HG03064 (cell line): ENCODE data around the gene ATP9B.

Source experiments
- ATAC-seq: cut with Tn5 transposase; IDR thresholded peaks from one replicate; pipeline ENCODE4 v1.9.1; 2021; ENCODE audit warnings: low read depth; ENCODE audit not compliant: unreplicated experiment

The ATP9B gene

DNA sequence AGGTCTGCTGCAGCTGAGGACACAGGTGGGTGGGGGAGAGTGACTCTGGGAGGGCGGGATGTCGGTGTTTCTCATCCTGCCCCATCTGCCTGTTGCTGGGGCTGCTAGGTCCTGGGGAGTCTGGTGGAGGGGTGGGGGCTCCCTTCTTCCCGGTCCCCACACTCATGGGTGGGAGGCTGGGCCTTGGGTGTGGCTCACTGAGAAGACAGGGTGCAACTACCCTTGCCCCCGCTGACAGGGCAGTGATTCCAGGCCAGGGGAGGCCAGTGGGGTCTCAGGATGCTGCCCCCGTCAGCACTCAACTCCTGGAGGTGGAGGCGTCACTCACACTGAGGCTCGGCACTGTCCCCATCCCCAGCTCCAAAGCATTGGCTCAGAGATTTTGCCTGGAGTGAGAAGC, 318.8 kb downstream of the ATP9B start:
- no peak for ATAC-seq

DNA sequence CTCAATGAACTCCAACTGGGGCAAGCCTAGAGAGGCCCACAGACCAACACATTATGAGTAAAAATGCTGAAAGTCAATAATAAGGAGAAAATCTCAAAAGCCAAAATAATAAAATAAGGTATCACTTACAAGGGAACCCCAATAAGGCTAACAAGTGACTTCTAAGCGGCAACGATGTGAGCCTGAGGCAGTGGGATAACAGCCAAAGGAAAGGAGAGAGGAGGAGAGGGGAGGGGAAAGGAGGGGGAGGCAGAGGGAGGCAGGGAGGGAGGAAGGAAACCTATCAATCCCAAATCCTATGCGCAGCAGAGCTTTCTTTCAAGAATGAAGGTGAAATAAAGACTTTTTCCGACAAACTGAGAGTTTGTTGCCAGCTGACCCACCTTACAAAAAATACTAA, 320.5 kb downstream of the ATP9B start:
- ATAC-seq: no peak

GRCh38 chr18:79392226-79392625, 323.0 kb downstream of the ATP9B start:
- no peak for ATAC-seq

GRCh38 chr18:79393181-79393634, 324.0 kb downstream of the ATP9B start:
- no peak for ATAC-seq

DNA sequence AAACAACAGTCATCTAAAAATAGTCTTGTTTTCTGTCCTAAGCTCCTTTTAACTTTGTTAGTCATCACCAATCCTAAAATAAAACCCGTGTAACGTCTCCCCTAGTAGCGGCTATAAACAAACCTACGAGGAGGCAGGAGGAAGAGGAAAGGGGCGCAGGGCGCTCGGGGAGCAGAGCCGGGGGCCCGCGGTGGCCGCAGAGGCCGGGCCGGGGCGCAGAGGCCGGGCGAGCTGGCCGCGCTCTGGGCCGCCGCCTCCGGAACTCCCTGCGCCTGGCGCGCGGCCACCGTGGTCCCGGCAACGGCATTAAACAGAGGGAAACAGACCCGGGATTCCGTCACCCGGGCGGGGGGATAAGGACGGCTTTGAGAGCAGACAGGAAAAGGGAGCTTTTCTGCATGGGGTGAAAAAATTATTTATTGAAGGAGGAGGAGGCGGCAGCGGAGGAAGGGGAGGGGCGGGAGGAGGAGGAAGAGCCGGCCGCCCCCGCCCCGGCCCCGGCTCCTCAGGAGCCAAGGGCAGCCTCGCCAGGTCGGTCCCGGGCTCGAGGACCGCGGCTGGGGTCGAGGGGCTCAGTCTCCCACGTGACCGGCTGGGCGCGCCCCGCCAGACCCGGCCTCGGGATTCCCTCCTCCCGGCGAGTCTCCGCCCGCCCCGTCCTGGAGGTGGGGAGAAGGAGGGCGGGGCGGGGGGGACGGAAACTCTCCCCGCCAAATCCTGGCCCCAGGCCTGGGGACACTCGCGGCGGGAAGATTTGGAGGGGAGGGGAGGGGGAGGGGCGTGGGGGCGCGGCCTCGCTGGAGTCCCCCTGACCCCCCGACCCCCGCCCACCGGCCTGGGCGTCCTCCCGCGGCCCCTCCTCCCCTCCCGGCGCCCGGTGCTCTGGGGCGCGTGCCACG, 324.7 kb downstream of the ATP9B start:
- ATAC-seq: no peak

DNA sequence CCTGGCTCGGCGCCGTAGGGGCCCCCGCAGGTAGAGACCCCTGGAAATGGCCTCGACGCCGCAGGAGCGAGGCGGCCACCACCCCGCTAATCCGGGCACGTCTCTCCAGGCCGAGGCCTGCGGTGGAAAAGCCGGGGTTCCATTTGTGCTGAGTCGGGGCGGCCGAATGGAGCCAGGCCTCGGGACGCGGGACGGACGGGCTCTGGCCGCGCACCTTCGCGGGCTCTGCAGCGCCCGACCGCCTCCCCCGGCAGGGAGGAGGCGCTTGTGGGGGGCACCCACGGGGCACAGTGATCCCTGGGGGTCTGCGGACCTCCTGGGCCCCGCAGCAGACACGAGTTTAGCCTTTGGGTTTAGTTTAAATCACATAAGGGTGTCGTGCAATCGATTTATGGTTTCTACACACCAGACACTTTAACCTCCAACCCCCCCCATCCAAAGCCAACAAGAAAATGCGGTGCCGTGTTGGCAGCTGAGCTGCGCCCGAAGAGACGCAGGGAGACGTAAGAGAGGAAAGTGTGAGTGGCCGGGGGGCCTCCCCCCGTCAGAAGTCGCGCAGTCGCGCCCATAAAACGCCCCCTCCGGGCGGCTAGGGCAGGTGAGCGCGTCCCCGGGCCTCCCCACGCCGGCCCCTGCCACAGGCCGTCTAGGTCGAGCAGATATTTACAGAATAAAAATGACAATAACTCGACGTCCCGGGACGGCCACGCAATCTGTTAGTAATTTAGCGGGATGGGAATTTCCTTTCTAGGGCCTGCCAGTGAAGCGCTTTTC, 325.5 kb downstream of the ATP9B start:
- ATAC-seq: no peak

- ATAC-seq: no peak
Measured at GRCh38 chr18:79395308-79395640, 326.1 kb downstream of the ATP9B start.

- ATAC-seq: no peak
Measured at GRCh38 chr18:79395761-79396404, 326.7 kb downstream of the ATP9B start, which contains the start of gene NFATC1. Gene NFATC1 (plus strand): TSS chr18:79395930. CDS start chr18:79396225, 295 bp downstream.

- ATAC-seq: no peak
Measured at GRCh38 chr18:79396431-79397246, 327.4 kb downstream of the ATP9B start.

- ATAC-seq: no peak
Measured at GRCh38 chr18:79397247-79397829, 328.1 kb downstream of the ATP9B start.

DNA sequence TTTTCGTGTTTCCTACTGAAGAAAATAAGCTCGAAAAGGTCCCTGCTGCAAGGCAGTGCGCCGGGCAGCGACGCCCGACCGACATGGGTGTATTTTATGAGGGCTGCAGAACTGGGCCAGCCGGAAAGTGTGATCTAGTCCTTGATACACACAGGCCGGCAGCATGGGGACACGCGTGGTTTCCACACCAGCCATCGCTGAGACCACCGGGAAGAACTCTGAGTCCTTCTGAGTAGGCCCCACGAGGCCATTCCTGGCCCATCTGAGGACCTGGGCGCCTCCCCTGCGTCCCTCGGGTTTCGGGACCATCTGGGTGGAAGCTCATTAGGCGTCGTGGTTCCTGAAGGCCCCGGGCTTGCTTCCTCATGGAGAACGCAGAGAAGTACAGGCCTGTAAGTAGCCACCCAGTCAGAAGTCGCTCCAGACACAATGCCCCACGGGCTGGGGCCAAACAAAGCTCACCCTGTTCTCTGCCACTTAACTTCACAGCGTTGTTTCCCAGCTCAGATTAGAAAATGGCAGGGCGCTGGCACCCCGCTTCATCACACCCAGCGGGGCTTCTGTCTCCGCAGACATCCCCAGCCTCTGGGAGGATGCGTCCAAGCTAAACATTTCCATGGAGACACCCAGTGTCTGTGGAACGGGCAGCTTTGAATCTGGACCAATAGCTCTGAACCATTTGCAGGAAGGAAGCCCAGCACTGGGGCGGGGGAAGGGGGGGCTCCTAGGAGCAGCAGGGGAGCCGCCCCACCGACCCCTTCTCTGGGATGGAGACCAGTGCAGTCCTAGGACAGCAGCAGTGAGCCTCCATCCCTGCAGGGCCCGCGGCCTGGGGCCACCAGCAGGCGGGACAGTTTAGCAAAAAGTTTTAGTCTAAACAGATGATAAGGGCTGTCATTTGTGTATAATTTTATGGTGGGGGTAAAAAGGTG, 328.9 kb downstream of the ATP9B start:
- ATAC-seq: no peak

GRCh38 chr18:79399275-79400081, 330.3 kb downstream of the ATP9B start:
- peak; percentile 9 for ATAC-seq

- peak; percentile 34 for ATAC-seq
Measured at GRCh38 chr18:79400091-79400590, 330.9 kb downstream of the ATP9B start.

DNA sequence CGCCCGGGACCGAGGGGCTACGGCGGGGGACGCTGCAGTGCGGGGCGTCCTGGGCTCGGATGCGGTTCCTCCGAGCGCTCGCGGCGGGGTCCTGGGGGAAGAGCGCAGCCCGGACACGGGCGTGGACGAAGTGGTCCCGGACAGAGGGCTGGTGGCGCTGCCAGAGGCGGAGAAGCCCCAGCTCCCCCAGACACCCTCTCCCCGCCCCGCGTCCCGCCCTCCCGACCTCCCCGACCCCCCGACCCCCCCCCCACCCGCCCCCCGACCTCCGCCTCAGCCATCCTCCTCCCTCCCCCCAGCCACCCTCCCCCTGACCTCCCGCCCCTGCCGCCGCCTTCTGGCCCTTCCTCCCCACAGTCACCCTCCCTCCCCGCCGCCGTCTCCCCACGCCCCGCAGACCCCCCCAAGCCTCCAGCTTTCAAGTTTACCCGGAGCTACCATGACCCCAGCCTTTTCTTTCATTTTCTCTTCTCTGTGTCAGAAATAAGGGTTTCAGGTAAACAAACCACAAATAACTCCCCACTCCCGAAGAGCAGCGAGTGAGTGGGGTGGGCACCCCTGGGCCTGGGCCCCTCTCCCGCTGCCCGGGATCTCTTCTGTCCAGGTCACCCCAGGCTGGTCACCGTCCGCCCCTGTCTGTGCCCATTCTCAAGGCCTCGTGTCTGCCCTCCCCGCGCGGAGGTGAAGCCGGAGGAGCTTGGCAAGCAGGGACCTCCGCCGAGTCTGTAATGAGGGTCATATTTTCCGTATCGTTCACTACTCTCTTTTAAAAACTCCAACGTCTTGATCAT, 331.6 kb downstream of the ATP9B start:
- peak; percentile 8 for ATAC-seq

- ATAC-seq: no peak
Measured at GRCh38 chr18:79401494-79402208, 332.5 kb downstream of the ATP9B start.

DNA sequence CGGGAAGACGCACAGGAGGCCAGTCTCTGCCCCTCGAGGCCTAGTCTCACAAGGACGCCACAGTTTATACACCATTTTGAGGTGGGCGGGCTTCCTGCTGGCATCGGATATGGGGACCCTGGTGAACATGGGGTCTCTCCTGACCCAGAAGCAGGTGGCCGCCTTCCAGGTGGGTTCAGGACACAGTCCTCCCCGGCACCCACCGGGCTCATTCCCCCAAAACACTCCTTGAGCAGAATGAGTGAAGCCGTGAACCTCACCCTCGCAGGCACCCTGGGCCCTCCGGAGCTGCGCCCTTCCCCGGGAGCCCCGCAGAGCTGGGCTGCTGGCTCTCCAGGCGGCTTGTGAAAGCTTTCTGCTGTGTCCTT, 333.0 kb downstream of the ATP9B start:
- ATAC-seq: no peak
